HUES48 (cell line): ENCODE measurements around the gene FAM162B.
"Not testable (repeated sequence)": the region's sequence is repeated elsewhere in the genome, so short reads cannot be mapped to it uniquely, and the experiment has no call there.

ENCODE experiments used
- H3K27ac ChIP-seq: one replicate; pipeline ENCODE4 v1.7.0; 2013; ENCODE audit warnings: low read depth, low read length, inconsistent platforms
- H3K27me3 ChIP-seq: 2 replicates; pipeline ENCODE4 v1.6.1; 2013; ENCODE audit warnings: mild to moderate bottlenecking, low read length; ENCODE audit not compliant: control insufficient read depth, insufficient read depth
- H3K36me3 ChIP-seq: 2 replicates; pipeline ENCODE4 v1.6.1; 2013; ENCODE audit warnings: low read length; ENCODE audit not compliant: control insufficient read depth, insufficient read depth
- H3K4me1 ChIP-seq: 2 replicates; pipeline ENCODE4 v1.6.1; 2013; ENCODE audit warnings: mild to moderate bottlenecking, low read length; ENCODE audit not compliant: control insufficient read depth, insufficient read depth
- H3K4me3 ChIP-seq: 2 replicates; pipeline ENCODE4 v1.5.1; 2013; ENCODE audit warnings: mild to moderate bottlenecking, low read depth, low read length
- H3K9ac ChIP-seq: 2 replicates; pipeline ENCODE4 v1.6.1; 2013; ENCODE audit warnings: mild to moderate bottlenecking, low read depth, low read length, moderate library complexity
- H3K9me3 ChIP-seq: 2 replicates; pipeline ENCODE4 v1.6.1; 2013; ENCODE audit warnings: low read length; ENCODE audit not compliant: control insufficient read depth, insufficient read depth

Gene FAM162B

DNA sequence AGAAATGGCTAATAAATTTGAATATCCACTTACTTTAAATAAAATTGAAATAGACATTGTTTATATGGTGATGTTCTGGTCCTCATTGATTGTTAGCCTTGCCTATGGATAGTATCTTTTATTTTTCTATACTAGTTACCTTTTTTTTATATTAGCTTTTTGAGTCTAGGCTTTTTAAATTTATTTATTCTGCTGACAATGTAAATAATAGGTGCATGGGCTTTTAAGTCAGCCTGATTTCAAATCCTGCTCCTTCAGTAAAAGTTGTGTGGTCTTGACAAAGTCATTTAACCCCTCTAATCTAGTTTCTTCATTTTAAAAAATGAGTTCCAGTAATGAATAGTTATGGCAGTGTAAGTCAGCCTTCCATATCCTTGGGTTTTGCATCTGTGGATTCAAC, 38.6 kb downstream of the FAM162B start:
- Histone ChIP-seq H3K36me3 (peaks cover 88% of the 10 kb centered on the region), H3K27me3 (no peaks in the 10 kb centered on the region), H3K9ac (no peak overlapping the region), H3K4me3 (no peak overlapping the region), H3K4me1 (no peaks in the 10 kb centered on the region), H3K27ac (no peak overlapping the region), H3K9me3 (no peaks in the 10 kb centered on the region)

DNA sequence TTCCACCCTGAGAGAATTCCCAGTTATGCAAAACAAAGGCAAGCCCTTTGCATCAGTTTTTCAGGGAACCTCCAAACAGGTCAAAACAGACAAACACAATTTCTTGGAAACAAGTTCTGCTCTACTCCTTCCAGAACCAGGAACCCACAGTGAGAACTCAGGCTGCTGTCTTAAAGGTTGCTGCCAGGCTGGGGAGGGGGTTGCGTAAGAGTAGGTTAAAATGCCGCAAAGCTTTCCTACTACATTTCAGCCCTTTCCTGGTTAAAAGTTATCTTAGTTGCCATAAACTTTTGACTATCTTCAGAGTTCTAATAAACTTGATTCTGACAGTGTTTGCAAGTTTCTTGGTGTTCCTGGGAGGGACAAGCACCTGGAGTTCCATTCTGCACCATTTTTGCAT, 50.8 kb downstream of the FAM162B start:
- Histone ChIP-seq H3K36me3 (peaks cover 47% of the 10 kb centered on the region), H3K27me3 (no peaks in the 10 kb centered on the region), H3K4me1 (no peaks in the 10 kb centered on the region), H3K9me3 (no peaks in the 10 kb centered on the region), H3K27ac (no peak overlapping the region), H3K4me3 (no peak overlapping the region), H3K9ac (no peak overlapping the region)

DNA sequence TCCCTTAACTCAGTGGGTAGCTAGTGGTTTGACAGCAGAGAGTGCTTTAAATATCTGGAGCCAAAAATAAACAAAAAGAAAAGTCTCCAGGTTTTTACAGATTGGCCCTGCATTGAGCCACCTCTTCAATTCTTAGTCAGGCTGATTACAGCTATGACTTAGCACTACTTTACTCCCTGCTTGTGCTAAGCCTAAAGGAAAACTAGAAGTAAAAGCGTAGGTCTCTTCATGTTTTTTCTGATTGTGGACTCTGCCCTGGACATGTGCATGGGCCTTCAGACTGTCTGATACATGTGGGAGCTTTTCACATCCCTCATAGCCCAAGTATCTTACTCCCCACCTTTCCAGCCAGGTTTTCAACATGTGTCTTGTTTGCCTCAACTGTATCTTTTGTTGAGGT, 51.2 kb downstream of the FAM162B start:
- H3K4me3 ChIP-seq = no peak overlapping the region
- H3K9me3 ChIP-seq = no peaks in the 10 kb centered on the region
- no peak overlapping the region for H3K9ac ChIP-seq
- no peak overlapping the region for H3K27ac ChIP-seq
- H3K36me3 ChIP-seq = peaks cover 42% of the 10 kb centered on the region
- H3K4me1 ChIP-seq = no peaks in the 10 kb centered on the region
- H3K27me3 ChIP-seq = no peaks in the 10 kb centered on the region

DNA sequence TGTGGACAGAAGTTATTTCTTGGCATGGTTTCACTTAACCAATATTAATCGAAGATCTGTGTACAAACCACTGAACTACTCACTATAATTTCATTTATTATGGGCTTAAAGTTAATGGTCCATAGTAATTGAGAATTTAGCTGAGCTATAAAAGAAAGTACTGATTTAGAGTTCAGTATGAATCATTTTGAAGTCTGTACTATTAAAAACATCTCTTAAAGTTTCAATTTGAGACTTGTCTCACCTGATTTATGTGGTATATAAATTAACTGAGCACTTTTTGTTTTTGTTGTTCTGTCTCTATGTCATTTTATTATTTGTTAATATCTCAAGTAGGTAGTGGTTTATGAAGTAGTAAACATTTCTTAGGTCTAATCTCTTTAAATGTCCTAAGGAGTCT, 59.6 kb downstream of the FAM162B start:
- H3K27me3 ChIP-seq = no peaks in the 10 kb centered on the region
- no peaks in the 10 kb centered on the region for H3K4me1 ChIP-seq
- no peaks in the 10 kb centered on the region for H3K9me3 ChIP-seq
- no peak overlapping the region for H3K9ac ChIP-seq
- peaks cover 60% of the 10 kb centered on the region for H3K36me3 ChIP-seq
- H3K27ac ChIP-seq = no peak overlapping the region
- no peak overlapping the region for H3K4me3 ChIP-seq

DNA sequence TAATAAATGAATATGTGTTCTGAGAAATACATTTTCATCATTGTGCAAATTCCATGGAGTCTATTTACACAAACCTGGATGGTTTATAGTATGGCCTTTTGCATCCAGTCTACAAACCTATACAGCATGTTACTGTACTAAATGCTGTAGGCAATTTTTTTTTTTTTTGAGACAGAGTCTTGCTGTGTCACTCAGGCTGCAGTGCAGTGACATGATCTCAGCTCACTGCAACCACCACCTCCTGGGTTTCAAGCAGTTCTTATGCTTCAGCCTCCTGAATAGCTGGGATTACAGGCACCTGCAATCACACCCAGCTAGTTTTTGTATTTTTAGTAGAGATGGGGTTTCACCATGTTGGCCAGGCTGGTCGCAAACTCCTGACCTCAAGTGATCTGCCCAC, 61.6 kb downstream of the FAM162B start:
- not testable (repeated sequence) for H3K27me3 ChIP-seq, H3K4me3 ChIP-seq, H3K9ac ChIP-seq, H3K4me1 ChIP-seq, H3K27ac ChIP-seq, H3K9me3 ChIP-seq
- H3K36me3 ChIP-seq = peaks cover 69% of the 10 kb centered on the region
